ENCODE data around the gene PDCD1LG2. TPM values are rescaled to one million over a fixed set of nuclear protein-coding genes. Genes with fewer than 3 reads are reported as not detected.

The PDCD1LG2 gene
- total RNA-seq, 1 donor from 2014 or later = 1.4 TPM

GRCh38 chr9:5608298-5609225 is 98.2 kb downstream of the PDCD1LG2 start:
- DNase-seq (ENCODE audit: low read depth in 2 of 2) = peak; percentile 19 to 47

DNA sequence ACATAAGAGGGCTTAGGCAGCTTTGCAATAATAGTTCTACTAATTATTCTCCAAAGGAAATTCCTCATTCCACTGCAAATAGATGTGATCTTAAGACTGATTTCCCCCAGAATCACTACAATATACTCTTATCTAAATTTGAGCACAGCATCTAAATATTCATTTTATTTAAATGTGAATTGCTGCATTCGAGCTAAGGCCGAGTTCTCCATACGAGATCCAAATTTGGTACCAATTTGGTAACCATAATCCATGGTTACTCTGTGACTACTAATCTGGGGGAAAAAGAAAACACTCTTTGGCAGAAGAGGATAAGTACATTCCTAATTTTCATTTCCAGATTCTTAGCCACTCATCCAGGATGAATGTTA is 98.9 kb downstream of the PDCD1LG2 start:
- no peak for DNase-seq (ENCODE audit: low read depth in 2 of 2)

DNA sequence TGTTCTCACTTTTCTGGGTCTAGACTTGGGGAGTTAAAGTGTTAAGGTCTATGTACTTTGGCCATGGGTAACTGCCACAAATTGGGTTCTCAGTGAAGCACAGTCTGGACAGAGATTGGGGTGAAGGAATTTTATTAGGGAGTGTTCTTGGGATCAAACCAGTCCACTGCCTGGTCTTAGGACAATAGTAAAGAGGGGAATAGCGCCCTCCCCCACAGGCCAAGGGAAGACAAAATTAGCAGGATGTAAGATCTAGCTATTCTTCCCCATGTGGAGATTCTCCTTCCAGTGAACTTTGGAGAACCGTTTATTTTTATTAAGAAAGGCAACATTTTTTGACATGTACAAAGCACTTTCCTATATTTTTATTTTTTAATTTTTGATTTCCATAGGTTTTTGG is 100.2 kb downstream of the PDCD1LG2 start:
- no peak for DNase-seq (ENCODE audit: low read depth in 2 of 2)

DNA sequence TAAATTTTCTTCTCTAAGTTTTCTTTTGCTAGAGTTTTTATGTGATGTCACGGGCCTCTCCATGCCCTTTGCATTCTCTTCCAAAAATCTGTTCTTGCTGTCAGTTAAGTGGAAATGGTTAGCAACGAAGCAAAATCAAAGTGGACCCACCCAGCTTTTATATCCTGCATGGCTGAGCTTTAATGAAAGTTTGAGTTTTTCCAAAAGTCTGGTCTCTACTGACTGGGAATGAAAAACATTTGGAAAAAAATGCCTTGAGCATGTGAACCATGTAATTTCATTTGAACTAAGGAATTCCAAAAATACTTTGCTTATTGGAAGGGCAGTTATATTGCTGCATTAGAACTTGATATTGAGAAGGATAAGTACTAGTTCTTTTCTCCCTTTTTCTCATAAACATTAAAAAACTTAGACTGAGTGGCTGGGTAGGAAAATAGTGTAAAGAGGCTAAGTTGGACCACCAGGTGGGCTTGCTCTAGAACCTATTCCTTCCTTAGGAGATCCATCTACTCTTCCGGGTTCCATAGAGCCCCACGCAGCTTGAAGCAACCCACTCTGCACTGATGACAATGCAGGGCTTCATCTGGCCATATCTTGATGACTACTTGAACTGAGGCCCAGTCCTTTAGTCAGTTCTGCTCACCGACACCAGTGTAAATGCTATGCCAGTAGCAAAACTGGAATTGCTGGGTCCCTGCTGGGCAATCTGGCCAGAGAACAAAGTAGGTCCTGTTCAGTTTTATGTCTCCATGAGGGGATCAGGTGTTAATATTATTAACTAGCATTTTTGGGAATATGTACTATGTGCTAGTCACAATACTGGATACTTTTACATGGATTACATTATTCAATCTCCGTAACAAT is 101.2 kb downstream of the PDCD1LG2 start:
- no peak for DNase-seq (ENCODE audit: low read depth in 2 of 2)

DNA sequence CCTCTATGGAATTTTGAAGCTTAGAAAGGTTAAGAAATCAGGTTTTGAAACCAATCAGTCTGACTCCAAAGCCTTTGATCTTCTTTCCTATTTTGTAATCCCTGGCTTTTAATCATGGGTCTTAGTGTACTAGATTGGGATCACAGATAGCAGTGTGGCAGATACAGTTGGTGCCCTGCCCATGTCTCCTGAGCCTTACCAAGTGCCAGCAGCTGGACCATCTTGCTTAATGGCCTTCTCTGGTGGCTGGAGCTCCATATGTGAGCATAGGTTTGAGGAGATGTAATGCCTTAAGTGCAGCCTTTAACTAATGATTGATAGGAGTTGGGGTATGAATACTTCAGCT is 101.8 kb downstream of the PDCD1LG2 start:
- DNase-seq (ENCODE audit: low read depth in 2 of 2) = no peak

- DNase-seq (ENCODE audit: low read depth in 2 of 2) = no peak
Observed at GRCh38 chr9:5614192-5614591, 103.9 kb downstream of the PDCD1LG2 start.

GRCh38 chr9:5614985-5615384 is 104.7 kb downstream of the PDCD1LG2 start:
- DNase-seq (ENCODE audit: low read depth in 2 of 2) = no peak

- no peak for DNase-seq (ENCODE audit: low read depth in 2 of 2)
Observed at GRCh38 chr9:5617749-5618148, 107.4 kb downstream of the PDCD1LG2 start.

- no peak for DNase-seq (ENCODE audit: low read depth in 2 of 2)
Observed at GRCh38 chr9:5620494-5620893, 110.2 kb downstream of the PDCD1LG2 start.

Other genes with a start within 250 kb of the PDCD1LG2 start
- 0.65 and 0.99 TPM in 2 replicates for gene RLN2, start 205.8 kb upstream of the PDCD1LG2 start, total RNA-seq
- gene RLN1, start 170.7 kb upstream of the PDCD1LG2 start, total RNA-seq = 0.22 TPM in 1 of 2 replicates, not detected in the other
- gene PLGRKT, start 72.6 kb upstream of the PDCD1LG2 start, total RNA-seq = 5.0 and 5.2 TPM in 2 replicates
- 4.4 and 7.5 TPM in 2 replicates for gene CD274, start 60.0 kb upstream of the PDCD1LG2 start, total RNA-seq
- 20.9 and 29.8 TPM in 2 replicates for gene RIC1, start 118.6 kb downstream of the PDCD1LG2 start, total RNA-seq

All from lung microvascular endothelial cell (primary cell).